HG02798 (cell line): ENCODE measurements around the gene PBX3.

ENCODE experiments used
- ATAC-seq: cut with Tn5 transposase; IDR thresholded peaks from one replicate; pipeline ENCODE4 v1.9.1; 2021; ENCODE audit warnings: mild to moderate bottlenecking; ENCODE audit not compliant: unreplicated experiment, poor library complexity

The PBX3 gene

DNA sequence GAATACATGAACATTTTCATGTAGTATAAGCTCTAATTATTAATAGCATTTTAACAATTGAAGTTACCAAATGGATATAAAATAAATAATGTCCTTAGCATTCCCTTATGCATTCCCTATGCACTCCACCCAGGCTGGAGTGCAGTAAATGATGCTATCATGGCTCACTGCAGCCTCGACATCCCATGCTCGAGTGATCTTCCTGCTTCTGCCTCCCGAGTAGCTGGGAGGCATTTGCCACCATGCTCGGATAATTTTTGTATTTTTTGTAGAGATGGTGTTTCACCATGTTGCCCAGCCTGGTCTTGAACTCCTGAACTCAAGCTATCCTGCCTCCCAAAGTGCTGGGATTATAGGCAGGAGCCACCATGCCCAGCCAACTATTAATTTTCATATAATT is 184.0 kb downstream of the PBX3 start:
- no peak for ATAC-seq

DNA sequence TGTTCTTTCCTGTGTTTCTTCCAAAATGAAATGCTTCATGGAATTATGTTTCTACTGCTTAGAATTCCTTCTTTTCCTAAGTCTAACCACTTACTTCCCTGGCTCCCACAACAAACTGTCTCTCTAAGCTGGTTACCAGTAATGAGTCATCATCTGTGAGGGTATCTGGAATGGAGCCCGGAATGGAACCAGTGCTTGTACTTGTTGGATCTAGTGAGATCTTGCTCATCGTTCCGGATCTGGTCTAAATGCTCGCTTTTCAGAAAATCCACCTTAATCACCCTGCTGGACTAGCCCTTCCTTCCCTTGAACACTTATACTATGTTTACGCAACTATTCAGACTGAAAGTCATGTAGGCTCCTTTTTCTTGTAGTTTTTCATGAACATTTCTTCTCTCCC is 184.8 kb downstream of the PBX3 start:
- ATAC-seq: no peak

GRCh38 chr9:125932746-125933455 is 185.7 kb downstream of the PBX3 start:
- ATAC-seq: no peak

DNA sequence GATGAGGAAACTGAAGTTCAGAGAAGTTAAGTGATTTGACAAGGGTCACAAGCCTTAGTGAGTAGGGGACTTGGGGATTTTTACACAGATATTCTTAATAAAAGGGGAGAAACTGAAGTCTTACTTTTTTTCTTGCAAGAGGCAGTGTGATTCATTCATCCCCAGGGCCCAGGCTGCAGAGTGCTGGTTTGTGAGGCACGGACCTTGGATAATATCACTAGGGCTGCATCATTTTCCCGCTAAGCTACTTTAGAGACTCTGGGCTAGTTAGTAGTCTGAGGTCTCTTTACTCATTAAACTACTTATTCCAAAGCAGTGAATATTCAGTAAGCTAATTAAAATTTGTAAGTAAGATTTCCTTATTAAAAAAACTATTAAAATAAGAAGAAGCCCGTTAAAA is 195.0 kb downstream of the PBX3 start:
- no peak for ATAC-seq

DNA sequence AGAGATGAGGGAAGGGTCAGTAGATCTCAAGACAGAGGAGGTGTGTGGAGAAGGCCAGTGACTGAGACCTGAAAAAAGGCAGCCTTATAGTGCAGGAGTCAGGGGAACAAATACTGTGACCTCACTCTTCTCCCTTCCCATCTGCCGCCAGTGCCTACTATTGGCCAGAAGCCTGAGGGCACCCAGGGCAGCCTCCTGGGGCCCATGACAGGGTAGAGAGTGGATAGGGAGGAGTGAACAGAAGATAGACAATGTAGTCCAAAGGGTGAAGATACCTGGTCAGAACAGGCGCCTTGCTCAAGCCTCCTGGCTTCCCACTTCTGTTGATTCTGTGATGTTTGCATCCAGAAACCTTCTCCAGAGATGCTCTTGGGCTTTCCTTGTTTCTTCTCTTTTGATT is 196.7 kb downstream of the PBX3 start:
- no peak for ATAC-seq

- no peak for ATAC-seq
These were observed 199.2 kb downstream of the PBX3 start for GRCh38 chr9:125946397-125946796.

DNA sequence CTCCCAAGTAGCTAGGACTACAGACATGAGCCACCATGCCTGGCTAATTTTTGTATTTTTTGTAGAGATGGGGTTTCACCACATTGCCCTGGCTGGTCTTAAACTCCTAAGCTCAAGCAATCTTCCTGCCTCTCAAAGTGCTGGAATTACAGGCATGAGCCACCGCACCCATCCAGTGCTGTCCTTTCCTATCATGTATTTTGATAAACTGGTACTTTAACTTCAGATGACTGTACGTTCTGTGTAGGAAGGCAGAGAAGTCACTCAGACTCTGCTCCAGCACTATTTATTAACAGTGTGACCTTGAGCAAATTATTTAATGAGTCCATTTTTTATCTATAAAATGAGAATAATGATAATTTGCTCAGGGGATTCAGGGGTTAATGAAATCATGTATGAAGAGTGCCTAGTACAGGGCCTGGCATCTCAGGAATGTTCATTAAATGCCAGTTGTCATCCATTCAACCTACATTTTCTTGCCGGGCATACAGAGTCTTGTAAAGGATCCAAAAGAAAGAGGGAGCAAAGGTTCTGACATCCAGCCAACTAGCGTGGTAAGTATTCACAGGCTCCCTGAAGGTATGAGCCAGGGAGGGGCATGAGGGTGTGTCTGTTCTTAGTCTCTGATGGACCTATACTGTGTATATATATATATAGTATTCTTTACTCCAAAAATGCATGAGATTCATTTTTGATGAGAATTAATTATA is 201.9 kb downstream of the PBX3 start:
- ATAC-seq: no peak

DNA sequence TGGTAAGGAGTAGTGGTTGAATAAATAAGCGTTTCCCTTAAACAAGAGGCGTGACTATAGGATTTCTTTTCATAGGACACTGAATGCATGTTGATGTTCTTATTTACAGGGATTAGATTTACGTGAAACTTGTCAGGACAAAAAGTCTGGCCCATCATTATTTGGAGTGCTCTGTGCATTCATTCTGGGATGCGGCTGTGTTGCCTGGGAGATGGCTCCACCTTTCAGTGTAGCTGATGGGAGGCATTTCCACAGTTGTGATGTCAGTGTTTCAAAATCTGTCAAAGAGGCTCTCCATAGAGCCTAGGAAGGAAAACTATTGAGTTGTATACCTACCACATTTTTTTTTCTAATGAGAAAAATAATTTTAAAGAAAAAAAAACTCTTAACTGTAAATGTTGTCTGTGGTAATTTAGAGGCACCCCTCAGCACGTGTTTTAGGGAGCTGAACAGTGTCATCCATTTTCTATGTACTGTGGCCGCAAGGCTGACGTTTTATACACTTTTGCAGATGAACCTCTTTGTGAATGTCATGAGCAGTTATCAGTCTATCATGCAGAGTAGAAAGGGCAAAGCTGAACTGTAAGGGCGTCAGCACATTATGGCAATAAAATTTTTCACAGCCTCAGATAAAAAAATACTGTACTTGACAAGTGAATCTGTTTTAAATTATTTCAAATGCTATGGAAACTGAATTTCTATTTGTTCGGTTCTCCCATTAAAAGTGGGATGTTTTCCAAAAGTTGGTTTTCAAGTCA is 202.7 kb downstream of the PBX3 start:
- no peak for ATAC-seq

- ATAC-seq: no peak
These were observed 203.8 kb downstream of the PBX3 start for GRCh38 chr9:125950880-125951471.

- ATAC-seq: no peak
These were observed 206.3 kb downstream of the PBX3 start for GRCh38 chr9:125953314-125954019.

DNA sequence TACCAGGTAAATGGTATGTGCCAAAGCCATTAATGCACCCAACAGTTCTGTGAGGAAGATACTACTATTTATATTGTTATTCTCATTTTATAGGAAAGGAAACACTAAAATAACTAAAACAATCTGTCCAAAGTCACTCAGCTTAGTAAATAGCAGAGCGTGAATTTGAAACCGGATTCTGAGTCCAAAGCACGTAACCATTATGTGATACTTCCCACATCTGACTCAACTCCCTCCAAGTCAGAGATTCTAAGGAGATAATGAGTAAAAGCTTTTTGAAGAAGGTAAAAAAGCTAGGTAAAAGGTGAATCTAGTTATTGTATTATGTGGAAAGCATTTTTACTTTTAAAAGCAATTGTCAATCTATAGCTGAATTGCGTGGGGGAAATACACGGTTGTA is 208.9 kb downstream of the PBX3 start:
- ATAC-seq: no peak

GRCh38 chr9:125959315-125959714 is 212.1 kb downstream of the PBX3 start:
- ATAC-seq: no peak

DNA sequence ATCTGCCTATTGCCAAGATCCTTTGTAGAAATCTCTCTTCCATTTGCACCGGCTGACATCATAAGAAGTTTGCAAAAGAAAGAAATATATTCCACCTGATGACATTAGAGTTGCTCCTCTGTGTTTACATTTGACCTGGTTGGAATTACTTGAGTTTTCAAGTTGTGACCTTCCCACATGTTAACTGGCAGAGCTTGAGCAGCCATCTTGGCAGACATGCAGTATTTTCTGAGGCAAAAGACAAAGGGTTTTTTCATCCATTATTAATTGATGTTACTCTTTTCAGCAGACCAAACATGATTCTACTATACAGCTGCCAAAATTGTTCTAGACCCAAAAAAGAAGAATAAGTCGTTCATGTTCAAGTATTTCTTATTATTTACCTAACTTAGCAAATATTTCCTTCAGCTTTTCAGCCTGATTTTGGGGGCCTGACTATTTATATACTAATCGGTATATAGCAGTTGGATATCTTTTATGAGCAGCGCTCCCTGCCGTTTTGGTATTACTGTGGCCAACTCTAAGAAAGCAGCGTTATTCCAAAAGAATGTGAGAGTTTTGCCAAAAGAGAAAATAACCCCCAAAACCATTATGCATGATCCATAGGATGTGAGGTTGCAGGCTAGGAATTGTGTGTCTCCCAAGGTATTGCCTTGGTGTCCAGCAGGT is 212.9 kb downstream of the PBX3 start:
- no peak for ATAC-seq

DNA sequence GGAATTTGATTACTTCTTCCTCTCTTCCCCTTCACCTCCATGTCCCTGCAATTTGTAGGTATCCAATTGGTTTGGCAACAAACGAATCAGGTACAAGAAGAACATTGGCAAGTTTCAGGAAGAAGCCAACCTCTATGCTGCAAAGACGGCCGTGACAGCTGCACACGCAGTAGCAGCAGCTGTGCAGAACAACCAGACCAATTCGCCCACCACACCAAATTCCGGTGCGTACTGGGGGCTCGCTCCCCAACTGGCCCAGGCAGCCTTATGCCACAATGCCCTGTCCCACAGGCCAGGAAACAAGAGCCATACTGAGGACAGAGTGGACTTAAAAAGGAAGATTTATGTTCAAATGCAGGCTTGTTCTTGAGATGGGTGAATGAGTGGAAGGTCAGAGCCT is 213.5 kb downstream of the PBX3 start:
- no peak for ATAC-seq

DNA sequence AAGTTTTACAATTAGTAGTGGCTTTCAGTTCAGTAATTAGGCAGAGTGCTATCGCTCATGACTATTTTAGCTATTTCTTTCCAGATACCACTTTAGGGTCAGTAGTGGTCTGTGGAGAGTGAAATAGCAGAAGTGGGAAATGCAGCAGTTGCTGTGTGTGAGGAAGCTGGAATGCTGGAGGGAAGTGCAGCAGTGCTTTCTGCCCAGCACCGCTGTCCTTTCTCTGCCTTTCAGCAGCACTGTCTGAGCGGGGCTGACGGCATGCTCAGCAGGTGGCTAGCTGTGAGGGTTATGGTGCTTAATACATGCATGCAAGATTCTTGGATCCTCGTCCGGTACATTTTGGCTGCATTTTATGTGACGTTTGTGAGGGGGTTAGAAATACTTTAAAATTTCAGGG is 213.9 kb downstream of the PBX3 start:
- ATAC-seq: no peak

- no peak for ATAC-seq
These were observed 216.8 kb downstream of the PBX3 start for GRCh38 chr9:125963932-125964331.

DNA sequence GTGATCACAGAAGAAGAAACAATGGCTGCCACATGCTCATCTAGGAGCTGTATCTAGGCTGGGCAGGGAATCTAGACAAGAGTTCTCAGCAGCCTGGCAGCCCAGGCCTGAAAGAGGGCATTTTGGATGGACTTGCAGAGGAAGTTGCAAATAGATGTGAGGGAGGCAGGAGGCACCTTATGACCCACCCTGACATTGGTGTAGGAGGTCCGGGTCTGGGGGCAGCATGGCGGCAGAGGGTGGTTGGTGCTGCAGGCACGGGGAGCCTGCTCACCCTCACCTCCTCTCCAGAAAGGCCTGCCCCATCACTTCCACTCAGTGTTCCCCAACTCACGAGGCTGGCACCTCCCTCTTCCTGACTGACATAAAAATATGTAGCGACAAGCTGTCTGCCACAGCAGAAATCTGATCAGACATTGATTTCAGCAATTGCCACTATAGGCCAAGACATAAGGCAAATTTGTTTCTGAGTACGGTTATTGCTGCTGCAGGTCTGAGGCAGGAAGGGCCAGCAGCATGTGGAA is 217.6 kb downstream of the PBX3 start:
- no peak for ATAC-seq

DNA sequence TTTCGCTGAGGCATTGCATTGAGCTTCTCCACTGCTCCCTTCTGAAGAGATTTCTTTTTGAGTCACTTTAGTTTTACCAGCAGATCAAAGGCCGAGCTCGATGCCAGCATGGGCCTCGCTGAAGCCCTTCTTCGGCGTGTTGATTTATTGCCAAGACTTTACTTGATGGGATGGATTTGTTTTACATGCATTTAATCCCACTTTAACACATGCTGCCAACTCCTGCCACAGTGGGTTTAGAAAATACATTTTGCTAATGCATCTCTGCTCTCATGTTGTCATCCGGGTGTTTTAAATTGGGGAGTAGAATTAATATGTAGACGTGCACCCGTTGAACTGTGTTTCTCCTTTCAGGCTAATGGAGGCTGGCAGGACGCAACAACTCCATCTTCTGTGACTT is 218.3 kb downstream of the PBX3 start:
- no peak for ATAC-seq

- ATAC-seq: no peak
These were observed 219.3 kb downstream of the PBX3 start for GRCh38 chr9:125966466-125966865.
